WI38 (cell line): ENCODE data around the gene HOXD12.

Experiments
- H3K4me3 ChIP-seq: 2 replicates; pipeline ENCODE4 v1.5.1; 2011; ENCODE audit warnings: low read depth, mild to moderate bottlenecking, control low read depth, low read length
- TF ChIP-seq, protein P1 (sequence below): IDR thresholded peaks from 2 replicates; pipeline ENCODE4 v1.5.1; 2012; ENCODE audit warnings: low read depth, mild to moderate bottlenecking, control low read depth, low read length

Gene HOXD12

DNA sequence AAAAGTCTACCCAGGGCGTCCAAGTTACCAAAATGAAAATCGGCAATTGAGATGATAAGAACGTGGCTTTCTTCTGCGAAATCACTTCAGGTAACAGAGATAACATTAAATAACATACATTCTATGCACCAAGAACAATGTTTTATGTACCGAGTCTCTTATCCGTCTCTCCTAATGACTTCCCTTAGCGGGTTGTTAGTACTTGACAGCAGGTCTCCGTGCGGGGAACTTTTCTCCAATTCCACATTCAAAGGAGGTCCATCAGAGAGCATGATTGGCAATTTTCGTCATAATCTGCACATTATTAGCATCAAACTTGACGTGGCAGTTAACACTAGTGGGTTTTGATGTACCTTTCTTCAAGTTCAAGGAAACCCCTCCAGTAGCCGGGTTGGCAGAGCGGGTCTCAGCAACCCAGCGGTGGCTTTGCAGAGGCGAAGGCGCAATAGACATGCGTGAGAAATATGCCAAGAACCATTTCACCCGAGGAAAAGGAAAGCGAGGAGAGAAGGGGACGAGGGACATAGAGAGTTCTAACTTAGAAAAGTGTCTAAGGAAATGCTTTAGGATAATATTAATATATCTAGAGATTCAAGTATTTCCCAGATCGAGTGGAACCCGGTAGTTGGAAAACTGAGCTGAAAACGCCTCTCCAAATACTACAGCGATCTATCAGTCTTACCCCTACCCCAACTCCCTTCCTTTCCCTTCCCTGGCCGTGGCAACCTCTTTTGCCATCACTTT is 20.9 kb upstream of the HOXD12 start:
- TF ChIP-seq, protein P1, sequence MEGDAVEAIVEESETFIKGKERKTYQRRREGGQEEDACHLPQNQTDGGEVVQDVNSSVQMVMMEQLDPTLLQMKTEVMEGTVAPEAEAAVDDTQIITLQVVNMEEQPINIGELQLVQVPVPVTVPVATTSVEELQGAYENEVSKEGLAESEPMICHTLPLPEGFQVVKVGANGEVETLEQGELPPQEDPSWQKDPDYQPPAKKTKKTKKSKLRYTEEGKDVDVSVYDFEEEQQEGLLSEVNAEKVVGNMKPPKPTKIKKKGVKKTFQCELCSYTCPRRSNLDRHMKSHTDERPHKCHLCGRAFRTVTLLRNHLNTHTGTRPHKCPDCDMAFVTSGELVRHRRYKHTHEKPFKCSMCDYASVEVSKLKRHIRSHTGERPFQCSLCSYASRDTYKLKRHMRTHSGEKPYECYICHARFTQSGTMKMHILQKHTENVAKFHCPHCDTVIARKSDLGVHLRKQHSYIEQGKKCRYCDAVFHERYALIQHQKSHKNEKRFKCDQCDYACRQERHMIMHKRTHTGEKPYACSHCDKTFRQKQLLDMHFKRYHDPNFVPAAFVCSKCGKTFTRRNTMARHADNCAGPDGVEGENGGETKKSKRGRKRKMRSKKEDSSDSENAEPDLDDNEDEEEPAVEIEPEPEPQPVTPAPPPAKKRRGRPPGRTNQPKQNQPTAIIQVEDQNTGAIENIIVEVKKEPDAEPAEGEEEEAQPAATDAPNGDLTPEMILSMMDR: no peak
- no peak overlapping the region for H3K4me3 ChIP-seq

DNA sequence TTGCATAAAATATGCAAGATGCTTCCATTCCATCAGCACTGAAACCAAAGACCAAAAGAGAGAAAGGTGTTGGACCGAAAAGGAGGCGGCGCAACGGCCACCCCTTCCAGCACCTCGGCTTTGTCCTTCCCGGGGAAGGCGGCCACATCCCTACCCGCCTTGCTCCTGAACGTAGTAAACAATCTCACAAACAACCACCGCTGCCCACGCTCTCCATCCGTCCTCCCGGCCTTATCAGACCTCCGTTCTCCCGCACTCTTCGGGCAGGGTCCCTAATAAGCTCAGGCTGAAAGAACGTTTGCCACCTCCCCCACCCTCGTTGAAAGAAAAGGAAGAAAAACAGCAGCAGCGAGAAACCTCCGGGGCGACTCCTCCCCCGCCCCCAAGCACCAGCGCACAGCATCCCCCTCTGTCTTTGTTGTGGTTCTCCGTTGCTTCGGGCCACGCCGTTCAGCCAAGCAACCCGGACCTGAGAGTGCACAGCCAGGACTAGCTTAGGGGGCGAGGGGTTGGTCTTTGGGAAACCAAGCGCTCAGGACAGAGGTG is 20.2 kb upstream of the HOXD12 start:
- TF ChIP-seq, protein P1: no peak
- no peak overlapping the region for H3K4me3 ChIP-seq

DNA sequence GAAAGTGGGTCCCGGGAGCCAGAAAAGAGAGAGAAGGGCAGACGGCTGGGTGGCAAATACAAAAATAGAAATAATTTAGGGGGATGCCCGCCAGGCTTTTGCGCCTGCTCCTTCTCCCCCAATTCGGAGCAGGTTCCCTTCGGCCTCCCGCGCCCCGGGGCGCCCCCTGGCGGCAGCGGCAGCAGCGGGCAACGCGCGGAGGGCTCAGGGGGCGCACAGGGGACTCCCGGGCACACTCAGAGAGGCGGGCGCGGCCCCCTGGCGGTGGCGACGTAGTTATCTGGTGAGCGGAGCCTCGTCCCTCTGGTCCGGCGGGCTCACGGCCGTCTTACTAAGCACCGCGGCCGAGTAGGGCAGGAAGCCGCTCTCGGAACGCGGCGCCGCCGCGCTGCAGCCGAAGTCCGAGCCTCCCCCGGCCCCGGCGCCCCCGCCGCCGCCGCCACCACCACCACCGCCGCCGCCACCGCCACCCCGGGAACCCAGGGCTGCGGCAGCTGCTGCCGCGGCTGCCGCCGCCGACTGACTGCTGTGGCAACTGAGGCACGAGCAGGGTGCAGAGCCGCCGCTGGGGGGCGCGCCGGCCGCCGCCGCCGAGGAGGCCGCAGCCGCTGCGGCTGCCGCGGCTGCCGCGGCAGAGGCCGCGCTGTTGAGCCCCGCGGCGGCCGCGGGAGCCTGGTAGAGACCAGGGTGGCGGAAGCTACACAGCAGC is 19.6 kb upstream of the HOXD12 start:
- H3K4me3 ChIP-seq: no peak overlapping the region
- TF ChIP-seq, protein P1: peak; percentile 80

DNA sequence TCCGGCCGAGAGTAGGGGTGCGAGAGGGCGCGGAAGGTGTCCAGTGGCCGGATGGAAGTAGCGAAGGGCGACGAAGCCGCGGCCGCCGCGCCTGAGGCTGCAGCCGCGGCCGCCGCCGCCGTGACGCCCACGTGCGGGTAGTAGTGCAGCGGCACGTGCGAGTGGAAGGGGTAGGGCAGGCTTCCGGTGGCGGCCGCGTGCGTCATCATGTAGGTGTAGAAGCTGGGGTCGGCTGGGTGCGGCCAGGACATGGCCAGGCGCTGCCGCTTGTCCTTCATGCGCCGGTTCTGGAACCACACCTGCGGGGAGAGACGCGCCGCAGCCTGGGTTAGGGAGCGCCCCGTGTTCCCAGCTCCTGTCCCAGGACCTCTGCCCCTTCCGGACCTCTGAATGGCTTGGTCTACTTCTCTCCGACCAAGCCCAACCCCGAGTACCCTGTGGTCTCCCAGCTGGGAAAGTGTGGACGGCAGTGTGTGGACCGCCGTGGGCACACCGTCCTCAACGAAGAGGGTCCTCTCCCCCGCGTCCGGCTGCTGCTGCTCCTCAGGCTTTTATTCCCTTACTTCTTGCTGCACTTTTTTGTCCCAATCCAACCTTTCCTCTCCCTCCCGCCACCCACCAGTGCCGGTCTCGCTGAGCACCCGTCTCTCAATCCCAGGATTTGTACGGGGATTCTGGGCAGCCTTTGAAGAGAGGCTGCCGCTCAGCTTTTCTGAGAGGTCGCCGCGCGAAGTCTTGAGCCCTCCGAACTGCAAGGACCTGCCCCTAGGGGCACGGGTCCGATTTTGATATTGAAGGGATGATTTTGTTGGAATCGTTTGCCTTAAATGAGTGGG is 18.8 kb upstream of the HOXD12 start:
- TF ChIP-seq, protein P1: no peak
- H3K4me3 ChIP-seq: no peak overlapping the region

DNA sequence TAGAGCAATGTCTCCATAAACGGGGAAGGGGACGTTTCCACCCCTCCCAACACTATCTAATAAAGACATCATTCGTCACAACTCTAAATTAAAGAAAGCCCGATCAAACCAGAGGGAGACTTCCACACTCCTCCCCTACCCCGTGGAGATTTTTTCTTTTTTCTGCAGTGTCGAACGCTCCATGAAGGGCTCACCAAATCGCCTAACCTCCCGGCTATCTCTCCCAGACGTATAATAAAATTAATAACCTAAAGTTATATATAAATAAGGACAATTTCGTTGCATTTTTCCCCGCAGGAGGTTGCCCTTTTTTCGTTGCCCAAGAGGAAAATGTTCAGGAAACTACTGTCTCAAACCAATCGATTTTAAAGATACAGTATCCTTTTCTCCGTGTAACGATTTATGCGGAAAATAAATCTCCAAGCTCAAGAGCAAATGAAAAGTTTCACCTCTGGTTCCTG is 18.2 kb upstream of the HOXD12 start:
- TF ChIP-seq, protein P1: no peak

DNA sequence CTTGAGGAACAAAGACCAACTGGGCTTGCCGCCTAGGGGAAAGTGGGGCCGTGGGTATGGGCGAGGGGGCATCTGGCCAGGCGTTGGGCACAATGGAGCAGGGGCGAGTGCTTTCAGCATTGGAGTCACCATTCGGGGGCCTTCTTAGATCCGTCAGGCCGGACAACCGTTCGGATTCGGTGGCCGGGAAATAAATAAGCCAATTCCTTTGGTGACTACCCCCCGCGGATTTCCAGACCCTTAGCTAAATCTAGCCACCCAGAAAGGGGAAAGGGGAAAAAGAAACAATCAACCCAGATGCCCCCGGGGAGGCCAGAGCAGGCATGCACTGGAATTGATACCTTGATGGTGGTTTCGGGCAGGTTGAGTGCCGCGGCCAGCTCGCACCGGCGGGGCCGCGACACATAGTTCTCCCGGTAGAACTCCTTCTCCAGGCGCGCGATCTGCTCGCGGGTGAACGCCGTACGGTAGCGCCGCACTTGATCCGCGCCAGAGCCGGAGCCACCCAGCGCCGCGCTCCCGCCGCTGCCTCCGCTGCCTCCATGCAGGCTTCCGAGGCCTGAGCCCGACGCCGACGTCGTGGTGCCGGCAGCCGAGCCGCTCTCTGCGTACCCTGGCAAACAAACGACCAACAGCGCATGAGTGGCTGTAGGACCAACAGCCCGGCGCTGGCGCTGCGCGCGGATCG is 17.6 kb upstream of the HOXD12 start:
- TF ChIP-seq, protein P1: no peak
- no peak overlapping the region for H3K4me3 ChIP-seq

More for the DNA sequence above, 18.2 kb upstream of the HOXD12 start:
- no peak overlapping the region for H3K4me3 ChIP-seq
